ENCODE data around the gene PBOV1. TPM values are rescaled to one million over a fixed set of nuclear protein-coding genes. Genes with fewer than 3 reads are reported as not detected.

PBOV1 gene
- polyA plus RNA-seq, 1 experiment: not detected

DNA sequence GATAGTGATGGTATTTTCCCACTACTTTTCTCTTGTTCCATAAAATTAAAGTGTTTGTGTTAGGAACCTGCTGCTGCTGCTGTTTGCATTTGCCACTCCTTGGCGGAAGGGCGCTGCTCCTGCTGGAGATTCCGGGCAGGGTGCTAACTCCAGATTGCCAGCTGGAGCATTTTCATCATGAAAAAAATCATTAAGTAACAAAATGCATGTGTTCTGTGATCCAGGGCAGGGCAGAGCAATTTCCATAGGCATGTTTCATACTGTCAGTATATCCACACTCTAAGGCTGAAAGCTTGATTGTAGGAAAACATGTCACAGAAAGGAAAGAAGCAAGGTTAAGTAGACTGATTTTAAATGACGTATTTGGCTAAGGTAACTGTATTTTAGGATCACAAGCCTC is 24.0 kb downstream of the PBOV1 start:
- CTCF ChIA-PET: interaction anchor here (0.8 kb wide), 1 partner anchor 24 kb away, joined by 3 read pairs; the partner anchor contains the start of gene PBOV1
- no peak for DNase-seq (ENCODE audit: low read depth)
- POLR2A ChIA-PET: no interaction called here
- H3K27me3 ChIP-seq (ENCODE audit: control insufficient read depth, insufficient read depth, low read length): no peaks in the 10 kb centered on the region
- TF ChIP-seq, protein P1, sequence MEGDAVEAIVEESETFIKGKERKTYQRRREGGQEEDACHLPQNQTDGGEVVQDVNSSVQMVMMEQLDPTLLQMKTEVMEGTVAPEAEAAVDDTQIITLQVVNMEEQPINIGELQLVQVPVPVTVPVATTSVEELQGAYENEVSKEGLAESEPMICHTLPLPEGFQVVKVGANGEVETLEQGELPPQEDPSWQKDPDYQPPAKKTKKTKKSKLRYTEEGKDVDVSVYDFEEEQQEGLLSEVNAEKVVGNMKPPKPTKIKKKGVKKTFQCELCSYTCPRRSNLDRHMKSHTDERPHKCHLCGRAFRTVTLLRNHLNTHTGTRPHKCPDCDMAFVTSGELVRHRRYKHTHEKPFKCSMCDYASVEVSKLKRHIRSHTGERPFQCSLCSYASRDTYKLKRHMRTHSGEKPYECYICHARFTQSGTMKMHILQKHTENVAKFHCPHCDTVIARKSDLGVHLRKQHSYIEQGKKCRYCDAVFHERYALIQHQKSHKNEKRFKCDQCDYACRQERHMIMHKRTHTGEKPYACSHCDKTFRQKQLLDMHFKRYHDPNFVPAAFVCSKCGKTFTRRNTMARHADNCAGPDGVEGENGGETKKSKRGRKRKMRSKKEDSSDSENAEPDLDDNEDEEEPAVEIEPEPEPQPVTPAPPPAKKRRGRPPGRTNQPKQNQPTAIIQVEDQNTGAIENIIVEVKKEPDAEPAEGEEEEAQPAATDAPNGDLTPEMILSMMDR (IDR thresholded peaks at IDR 0.05; ENCODE audit: insufficient read depth, low read depth, low read length): no peak
- H3K4me3 ChIP-seq (ENCODE audit: low read depth, low read length): no peak overlapping the region
- H3K36me3 ChIP-seq (ENCODE audit: control insufficient read depth, insufficient read depth, low read length): no peaks in the 10 kb centered on the region

DNA sequence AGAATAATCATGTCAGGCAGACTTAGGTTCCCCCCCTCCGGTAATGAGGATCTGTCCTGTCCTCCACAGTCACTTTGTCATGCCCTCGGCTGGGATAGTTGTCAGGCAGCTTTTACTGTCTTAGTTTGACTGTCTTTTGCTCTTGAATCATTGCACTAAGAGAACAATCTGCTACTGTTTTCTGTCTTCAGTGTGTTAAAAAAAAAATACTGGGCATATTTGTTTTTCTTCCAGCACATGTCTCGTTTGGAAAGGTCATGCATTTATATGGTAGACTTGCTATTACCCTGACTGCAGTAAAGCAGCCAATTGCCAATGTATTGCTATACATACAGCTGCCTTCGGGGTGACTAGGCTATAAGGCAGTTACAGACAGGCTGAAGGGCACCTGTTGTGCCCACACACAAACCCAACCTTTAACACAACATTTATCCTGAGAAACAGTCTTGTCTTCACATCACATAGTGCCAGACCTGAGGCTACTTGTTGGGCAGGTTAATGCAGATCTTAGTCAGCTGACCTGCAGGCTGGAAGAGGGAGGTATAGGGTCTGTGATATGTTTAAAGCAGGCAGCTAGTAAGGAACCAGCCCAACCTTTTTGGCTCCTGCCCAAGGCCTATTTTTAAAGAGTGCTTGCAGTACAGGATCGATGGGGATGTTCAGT is 29.9 kb downstream of the PBOV1 start:
- no peaks in the 10 kb centered on the region; the same call in 1 of the 2 replicates for H3K27me3 ChIP-seq (ENCODE audit: control insufficient read depth, insufficient read depth, low read length)
- no peak for DNase-seq (ENCODE audit: low read depth)
- TF ChIP-seq, protein P1 (IDR thresholded peaks at IDR 0.05; ENCODE audit: insufficient read depth, low read depth, low read length): no peak
- ChIA-PET POLR2A (no interaction called here), CTCF (interaction anchor here (1.3 kb wide), 1 partner anchor 9 kb away, joined by 3 read pairs; no protein-coding TSS in a partner anchor)
- no peaks in the 10 kb centered on the region for H3K36me3 ChIP-seq (ENCODE audit: control insufficient read depth, insufficient read depth, low read length)
- H3K4me3 ChIP-seq (ENCODE audit: low read depth, low read length): no peak overlapping the region

DNA sequence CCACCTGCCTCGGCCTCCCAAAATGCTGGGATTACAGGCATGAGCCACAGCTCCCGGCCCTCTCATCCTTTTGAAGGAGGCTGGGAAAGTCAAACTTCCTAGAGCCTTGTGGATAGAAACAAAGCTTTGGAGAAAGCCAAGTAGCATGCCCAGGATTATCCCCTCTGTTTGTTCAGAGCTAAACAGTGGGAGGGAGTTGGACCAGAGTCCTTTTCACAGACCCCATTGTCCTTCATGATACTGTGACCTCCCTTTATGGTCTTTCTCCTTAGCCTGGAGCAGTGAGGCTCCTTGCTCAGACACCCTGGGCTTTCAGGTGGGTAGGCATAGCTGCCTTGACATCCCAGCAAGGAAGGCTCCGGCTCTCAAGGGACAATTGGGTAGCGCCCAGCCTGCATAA is 31.1 kb downstream of the PBOV1 start:
- TF ChIP-seq, protein P1 (IDR thresholded peaks at IDR 0.05; ENCODE audit: insufficient read depth, low read depth, low read length): no peak
- no peak for DNase-seq (ENCODE audit: low read depth)
- Histone ChIP-seq H3K27me3 (ENCODE audit: control insufficient read depth, insufficient read depth, low read length) (no peaks in the 10 kb centered on the region; the same call in 1 of the 2 replicates), H3K36me3 (ENCODE audit: control insufficient read depth, insufficient read depth, low read length) (no peaks in the 10 kb centered on the region), H3K4me3 (ENCODE audit: low read depth, low read length) (no peak overlapping the region)
- CTCF ChIA-PET: no interaction called here
- POLR2A ChIA-PET: no interaction called here

DNA sequence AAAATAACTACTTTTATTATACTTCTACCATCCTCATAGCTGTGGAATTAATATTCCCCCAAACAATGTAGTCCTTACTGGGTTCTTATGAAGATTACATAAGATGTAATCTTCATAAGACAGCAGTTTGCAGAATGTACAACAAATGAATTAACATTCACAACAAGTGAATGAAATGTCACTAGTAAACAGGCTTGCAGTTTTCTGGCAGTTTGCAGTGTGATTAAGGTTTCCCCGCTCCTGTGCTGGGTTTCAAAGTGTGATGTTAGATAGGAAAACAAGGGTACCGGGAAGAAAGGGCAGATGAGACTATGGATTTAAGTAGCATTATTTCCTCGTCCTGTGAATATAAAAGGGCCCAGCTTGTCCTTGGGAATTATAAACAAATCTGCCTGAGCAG is 34.1 kb downstream of the PBOV1 start:
- CTCF ChIA-PET: interaction anchor here (2.0 kb wide), 1 partner anchor 20 kb away, joined by 4 read pairs; no protein-coding TSS in a partner anchor
- DNase-seq (ENCODE audit: low read depth): no peak
- POLR2A ChIA-PET: no interaction called here
- Histone ChIP-seq H3K27me3 (ENCODE audit: control insufficient read depth, insufficient read depth, low read length) (no peaks in the 10 kb centered on the region; the same call in 1 of the 2 replicates), H3K4me3 (ENCODE audit: low read depth, low read length) (no peak overlapping the region), H3K36me3 (ENCODE audit: control insufficient read depth, insufficient read depth, low read length) (no peaks in the 10 kb centered on the region)
- TF ChIP-seq, protein P1 (IDR thresholded peaks at IDR 0.05; ENCODE audit: insufficient read depth, low read depth, low read length): no peak

DNA sequence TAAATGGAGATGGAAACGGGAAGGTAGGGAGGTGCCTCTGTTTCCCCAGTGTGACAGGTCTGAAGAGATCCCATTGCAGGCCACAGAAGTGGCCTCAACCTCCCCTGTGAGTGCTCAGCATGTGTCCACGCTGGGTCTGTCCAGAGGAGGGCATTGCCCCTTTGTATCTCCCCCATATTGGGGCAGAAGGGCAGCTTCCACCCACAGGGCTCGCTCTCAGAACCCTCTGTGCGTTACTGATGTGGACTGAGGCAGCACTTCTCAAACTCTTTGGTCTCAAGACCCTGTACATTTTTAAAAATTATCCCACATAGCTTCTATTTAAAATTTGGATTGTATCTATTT is 34.5 kb downstream of the PBOV1 start:
- POLR2A ChIA-PET: no interaction called here
- no peaks in the 10 kb centered on the region for H3K36me3 ChIP-seq (ENCODE audit: control insufficient read depth, insufficient read depth, low read length)
- TF ChIP-seq, protein P1 (IDR thresholded peaks at IDR 0.05; ENCODE audit: insufficient read depth, low read depth, low read length): no peak

More for the DNA sequence above, 34.5 kb downstream of the PBOV1 start:
- DNase-seq (ENCODE audit: low read depth): no peak
- CTCF ChIA-PET: interaction anchor here (2.0 kb wide), 1 partner anchor 20 kb away, joined by 4 read pairs; no protein-coding TSS in a partner anchor
- H3K4me3 ChIP-seq (ENCODE audit: low read depth, low read length): no peak overlapping the region
- H3K27me3 ChIP-seq (ENCODE audit: control insufficient read depth, insufficient read depth, low read length): no peaks in the 10 kb centered on the region; the same call in 1 of the 2 replicates

All from BJ (cell line).